Muscle layer of duodenum (tissue), 2 donors: ENCODE results near the gene CYTH4.

Experiments used
- H3K27ac ChIP-seq: one replicate; pipeline ENCODE4 v1.7.0; 2013; ENCODE audit warnings: mild to moderate bottlenecking, low read length
- H3K27me3 ChIP-seq: one replicate; pipeline ENCODE4 v1.7.0; 2013; ENCODE audit warnings: low read depth, mild to moderate bottlenecking, control low read depth, low read length
- H3K36me3 ChIP-seq, 2 donors: one replicate each; pipeline ENCODE4 v1.7.0; 2013; ENCODE audit warnings: low read length in 2 of 2, control low read depth in 1 of 2, mild to moderate bottlenecking in 1 of 2; ENCODE audit not compliant: insufficient read depth in 2 of 2, control insufficient read depth in 1 of 2
- H3K4me1 ChIP-seq, 2 donors: one replicate each; pipeline ENCODE4 v1.7.0; 2013; ENCODE audit warnings: low read length in 2 of 2, mild to moderate bottlenecking in 2 of 2, control low read depth in 1 of 2, moderate library complexity in 1 of 2; ENCODE audit not compliant: insufficient read depth in 2 of 2, control insufficient read depth in 1 of 2
- H3K4me3 ChIP-seq, 2 donors: one replicate each; pipeline ENCODE4 v1.7.0; 2013; ENCODE audit warnings: low read length in 2 of 2, low read depth in 1 of 2, mild to moderate bottlenecking in 1 of 2
- H3K9me3 ChIP-seq, 2 donors: one replicate each; pipeline ENCODE4 v1.7.0; 2013; ENCODE audit warnings: low read length in 2 of 2, control low read depth in 1 of 2, mild to moderate bottlenecking in 1 of 2; ENCODE audit not compliant: control insufficient read depth in 1 of 2
- donor health status: healthy.

The CYTH4 gene

DNA sequence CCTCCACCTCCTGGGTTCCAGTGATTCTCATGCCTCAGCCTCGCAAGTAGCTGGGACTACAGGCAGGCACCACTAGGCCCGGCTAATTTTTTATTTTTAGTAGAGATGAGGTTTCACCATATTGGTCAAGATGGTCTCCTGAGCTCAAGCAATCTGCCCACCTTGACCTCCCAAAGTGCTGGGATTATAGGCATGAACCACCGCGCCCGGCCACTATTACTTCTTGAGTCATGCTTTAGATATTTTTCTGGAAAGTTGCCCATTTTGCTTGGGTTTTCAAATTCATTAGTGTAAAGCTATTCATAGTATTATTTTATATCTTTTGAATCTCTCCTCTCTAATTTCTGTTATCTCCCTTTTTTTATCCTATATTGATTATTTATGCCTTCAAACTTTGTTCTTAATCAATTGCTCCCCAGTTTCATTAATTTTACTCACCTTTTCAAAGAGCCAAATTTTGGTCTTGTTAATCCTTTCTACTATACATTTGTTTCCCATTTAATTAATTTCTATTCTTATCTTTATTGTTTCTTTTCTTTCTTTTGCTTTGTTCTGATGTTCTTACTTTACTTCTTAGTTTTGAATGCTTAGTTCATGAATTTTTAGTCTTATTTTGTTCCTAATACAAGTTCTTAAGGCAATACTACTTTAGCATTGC lies 28.0 kb upstream of the CYTH4 start:
- H3K4me1 ChIP-seq: no peaks in the 10 kb centered on the region
- H3K27ac ChIP-seq: no peak overlapping the region
- peaks cover under 1% of the 10 kb centered on the region for H3K27me3 ChIP-seq
- H3K36me3 ChIP-seq: no peaks in the 10 kb centered on the region
- no peaks in the 10 kb centered on the region for H3K9me3 ChIP-seq
- no peak overlapping the region for H3K4me3 ChIP-seq

DNA sequence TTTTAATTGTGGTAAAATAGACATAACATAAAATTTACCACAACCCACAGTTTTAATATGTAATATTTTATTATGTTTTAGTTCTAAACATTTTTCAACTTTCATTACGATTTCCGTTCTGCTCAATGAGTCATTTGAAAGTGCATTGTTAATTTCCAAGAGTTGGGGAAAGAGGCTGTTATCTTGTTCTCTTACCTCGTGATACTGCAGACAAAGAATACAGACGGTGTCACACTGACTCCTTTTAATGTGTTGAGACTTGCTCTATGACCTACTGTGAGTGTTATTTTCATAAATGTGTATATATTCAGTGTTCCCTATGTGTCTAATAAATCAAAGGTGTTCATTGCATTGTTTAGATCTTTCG lies 27.5 kb upstream of the CYTH4 start:
- Histone ChIP-seq H3K9me3 (no peaks in the 10 kb centered on the region), H3K4me1 (no peaks in the 10 kb centered on the region), H3K36me3 (no peaks in the 10 kb centered on the region), H3K27me3 (peaks cover 6% of the 10 kb centered on the region), H3K4me3 (no peak overlapping the region), H3K27ac (no peak overlapping the region)

DNA sequence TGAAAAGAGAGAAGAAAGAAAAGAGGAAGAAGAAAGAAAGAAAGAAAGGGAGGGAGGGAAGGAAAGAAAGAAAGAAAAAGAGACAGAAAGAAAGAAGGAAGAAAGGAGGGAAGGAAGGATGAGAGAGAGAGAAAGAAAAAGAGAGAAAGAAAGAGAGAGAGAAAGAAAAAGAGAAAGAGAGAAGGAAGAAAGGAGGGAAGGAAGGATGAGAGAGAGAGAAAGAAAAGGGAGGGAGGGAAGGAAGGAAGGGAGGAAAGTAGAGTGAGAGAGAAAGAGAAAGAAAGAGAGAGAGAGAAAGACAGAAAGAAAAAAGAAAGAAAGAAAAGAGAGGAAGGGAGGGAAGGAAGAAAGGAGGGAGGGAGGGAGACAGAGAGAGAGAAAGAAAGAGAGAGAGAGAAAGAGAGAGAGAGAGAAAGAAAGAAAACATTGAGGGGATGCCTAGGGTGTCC lies 26.7 kb upstream of the CYTH4 start:
- Histone ChIP-seq H3K27me3 (peaks cover 10% of the 10 kb centered on the region), H3K27ac (no peak overlapping the region), H3K9me3 (no peaks in the 10 kb centered on the region), H3K4me3 (no peak overlapping the region), H3K4me1 (no peaks in the 10 kb centered on the region), H3K36me3 (no peaks in the 10 kb centered on the region)

DNA sequence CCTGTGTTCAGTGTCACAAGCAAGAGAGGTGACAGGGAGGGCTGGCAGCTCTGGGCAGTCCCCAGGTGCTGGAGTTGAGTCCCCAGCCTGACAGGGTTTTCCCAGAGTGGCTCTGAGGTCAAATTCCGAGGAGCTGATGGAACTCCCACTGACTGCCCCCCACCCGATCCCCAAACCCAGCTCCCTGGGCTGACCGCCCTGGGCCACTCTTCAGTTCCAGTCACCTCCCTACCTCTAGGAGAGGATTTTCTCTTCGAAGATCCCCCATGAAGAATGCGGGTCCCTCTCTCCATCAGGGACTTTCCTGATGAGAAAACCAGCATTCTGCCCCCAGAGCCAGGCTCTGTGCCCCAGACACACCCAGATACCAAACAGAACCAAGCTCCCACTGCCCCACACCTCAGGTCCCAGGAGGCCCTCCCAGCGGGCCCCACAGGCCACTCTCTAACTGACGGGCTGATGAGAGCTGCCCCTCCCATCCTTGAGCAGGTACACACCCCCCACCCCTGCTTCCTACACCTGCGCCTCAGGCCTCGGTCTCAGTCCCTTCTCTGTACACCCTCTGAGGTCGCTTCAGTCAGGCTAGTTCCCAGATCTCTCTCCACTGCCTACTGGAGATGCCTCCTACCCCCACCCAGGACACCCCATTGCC lies 26.1 kb upstream of the CYTH4 start:
- Histone ChIP-seq H3K4me3 (no peak overlapping the region), H3K27ac (no peak overlapping the region), H3K4me1 (peaks cover 0 to 4% of the 10 kb centered on the region in 2 donors), H3K27me3 (peaks cover 14% of the 10 kb centered on the region), H3K36me3 (no peaks in the 10 kb centered on the region), H3K9me3 (no peaks in the 10 kb centered on the region)

DNA sequence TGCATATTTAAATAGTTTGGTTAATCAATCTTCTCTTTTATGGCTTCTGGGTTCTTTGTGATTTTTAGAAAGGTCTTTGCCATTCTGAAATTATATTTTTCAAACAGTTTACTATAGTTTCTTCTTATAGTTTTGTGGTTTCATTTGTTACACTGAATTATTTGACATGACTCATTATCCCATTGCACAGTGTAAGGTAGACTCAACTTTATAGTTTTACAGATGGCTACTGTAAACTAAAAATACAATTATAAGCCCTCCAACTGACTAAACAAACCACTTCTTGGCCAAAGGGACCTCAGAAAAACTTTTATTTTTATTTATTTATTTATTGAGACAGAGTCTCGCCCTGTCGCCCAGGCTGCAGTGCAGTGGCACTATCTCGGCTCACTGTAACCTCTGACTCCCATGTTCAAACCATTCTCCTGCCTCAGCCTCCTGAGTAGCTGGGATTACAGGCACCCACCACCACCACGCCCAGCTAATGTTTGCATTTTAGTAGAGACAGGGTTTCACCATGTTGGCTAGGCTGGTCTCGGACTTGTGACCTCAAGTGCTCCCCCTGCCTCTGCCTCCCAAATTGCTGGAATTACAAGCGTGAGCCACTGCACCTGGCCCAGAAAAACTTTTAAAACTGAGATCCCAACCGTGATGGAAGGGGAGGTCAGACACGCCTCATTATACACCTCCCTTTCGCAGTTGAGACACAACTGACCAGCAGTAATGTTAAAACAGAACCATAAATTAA lies 24.1 kb upstream of the CYTH4 start:
- H3K36me3 ChIP-seq: no peaks in the 10 kb centered on the region
- H3K27me3 ChIP-seq: peaks cover 20% of the 10 kb centered on the region
- H3K9me3 ChIP-seq: no peaks in the 10 kb centered on the region
- H3K4me3 ChIP-seq: no peak overlapping the region
- no peak overlapping the region for H3K27ac ChIP-seq
- H3K4me1 ChIP-seq: peaks cover 0 to 4% of the 10 kb centered on the region in 2 donors

DNA sequence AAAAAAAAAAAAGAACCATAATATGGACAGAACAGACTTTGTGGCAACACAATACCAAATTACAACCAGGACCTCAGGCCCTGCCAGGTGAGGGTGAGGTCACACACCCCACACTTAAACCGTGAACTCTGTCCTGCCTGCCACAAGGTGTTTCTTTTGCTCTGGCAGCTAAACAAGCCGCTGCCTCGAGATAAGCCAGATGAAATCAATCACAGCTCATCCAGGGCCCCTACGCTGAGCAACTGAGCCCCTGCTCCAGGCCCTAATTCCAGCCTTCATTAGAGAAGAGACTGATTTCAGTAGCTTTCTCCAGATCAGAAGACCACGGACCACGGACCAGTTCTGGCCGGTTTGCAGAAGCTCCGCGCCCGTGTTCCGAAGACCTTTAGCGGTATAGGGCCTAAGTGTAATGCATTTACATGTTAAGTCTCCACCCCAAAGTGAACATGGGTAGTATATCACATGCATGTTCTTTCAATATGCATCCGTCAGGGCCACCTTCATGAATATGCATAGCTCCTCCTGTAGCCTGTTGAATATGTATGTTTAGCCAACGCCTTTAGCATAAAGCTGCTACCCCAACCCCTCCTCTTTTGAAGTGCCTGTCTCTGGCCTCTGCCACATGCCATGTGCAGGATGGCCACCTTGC lies 23.4 kb upstream of the CYTH4 start:
- H3K4me3 ChIP-seq: no peak overlapping the region
- H3K27me3 ChIP-seq: peaks cover 20% of the 10 kb centered on the region
- H3K4me1 ChIP-seq: peaks cover 0 to 4% of the 10 kb centered on the region in 2 donors
- no peaks in the 10 kb centered on the region for H3K36me3 ChIP-seq
- H3K27ac ChIP-seq: no peak overlapping the region
- H3K9me3 ChIP-seq: peaks cover 0 to 5% of the 10 kb centered on the region in 2 donors

DNA sequence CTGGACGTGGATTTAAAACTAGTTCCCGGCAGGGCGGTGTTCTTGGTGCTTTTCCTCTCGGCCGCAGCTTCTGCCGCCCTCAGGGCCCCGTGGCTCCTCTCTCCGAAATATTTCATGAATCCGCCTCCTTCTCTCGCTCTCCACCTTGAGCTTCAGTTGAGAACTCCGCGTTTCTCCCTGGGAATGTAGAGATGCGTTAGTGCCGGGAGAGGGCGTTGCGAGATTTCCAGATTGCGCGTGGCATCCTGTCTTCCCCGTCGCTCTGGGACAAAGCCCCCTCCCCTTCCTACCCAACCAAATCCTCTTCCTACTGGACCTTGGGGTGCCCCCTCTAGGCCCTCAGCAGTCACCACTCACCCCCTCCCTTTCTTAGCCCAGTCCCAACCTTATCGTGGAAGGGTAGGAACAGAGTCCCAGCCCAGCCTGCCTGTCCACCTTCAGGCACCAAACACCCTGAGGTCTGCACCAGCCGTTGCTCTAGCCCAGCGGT lies 22.7 kb upstream of the CYTH4 start:
- peaks cover 20% of the 10 kb centered on the region for H3K27me3 ChIP-seq
- H3K4me1 ChIP-seq: peaks cover 0 to 4% of the 10 kb centered on the region in 2 donors
- H3K9me3 ChIP-seq: peaks cover 0 to 12% of the 10 kb centered on the region in 2 donors
- H3K36me3 ChIP-seq: no peaks in the 10 kb centered on the region
- H3K4me3 ChIP-seq: no peak overlapping the region
- H3K27ac ChIP-seq: no peak overlapping the region

DNA sequence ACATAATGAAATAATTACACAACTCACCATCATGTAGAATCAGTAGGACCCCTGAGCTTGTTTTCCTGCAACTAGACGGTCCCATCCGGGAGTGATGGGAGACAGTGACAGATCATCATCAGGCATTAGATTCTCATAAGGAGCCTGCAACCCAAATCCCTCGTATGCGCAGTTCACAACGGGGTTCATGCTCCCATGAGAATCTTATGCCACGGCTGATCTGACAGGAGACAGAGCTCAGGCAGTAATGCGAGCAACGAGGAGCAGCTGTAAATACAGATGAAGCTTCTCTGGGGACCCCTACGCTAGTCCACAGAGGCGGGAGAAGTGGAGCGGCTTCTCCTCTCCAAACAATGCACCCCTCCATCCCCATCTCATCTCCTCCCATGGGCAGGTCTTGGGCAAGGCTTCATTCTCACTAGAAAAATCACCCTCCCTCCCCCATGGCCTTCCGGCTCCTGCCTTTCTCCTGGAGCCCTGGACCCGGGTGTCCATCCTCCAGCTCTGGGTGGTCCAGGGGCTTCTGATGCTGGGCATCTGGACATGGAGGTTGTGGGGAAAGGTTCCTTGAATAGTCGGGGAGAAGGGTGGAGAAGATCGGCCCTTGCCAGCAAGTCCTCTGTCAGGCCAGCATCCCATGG lies 22.0 kb upstream of the CYTH4 start:
- peaks cover 0 to 4% of the 10 kb centered on the region in 2 donors for H3K4me1 ChIP-seq
- peaks cover 20% of the 10 kb centered on the region for H3K27me3 ChIP-seq
- no peaks in the 10 kb centered on the region for H3K36me3 ChIP-seq
- peaks cover 0 to 15% of the 10 kb centered on the region in 2 donors for H3K9me3 ChIP-seq
- H3K27ac ChIP-seq: no peak overlapping the region
- no peak overlapping the region for H3K4me3 ChIP-seq

DNA sequence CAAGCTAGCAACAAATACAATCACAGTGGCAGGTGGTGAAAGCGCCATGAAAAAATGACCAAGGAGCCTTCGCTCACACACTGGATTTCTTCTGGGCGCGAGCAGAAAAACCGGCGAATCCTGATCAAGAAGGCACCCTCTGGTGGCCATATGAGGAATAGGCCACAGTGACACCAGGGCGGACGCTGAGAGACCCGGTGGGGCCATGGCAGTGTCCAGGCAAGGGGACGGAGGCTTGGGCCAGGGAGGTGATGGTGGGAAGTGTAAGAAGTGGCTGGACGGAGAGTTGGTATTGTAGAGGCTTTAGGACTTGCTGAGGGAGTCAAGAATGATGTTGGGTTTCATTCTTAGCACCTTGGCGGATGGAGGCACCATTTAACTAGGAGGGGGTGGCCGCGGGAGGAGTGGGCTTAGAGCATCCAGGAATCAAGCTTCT lies 21.4 kb upstream of the CYTH4 start:
- Histone ChIP-seq H3K4me3 (no peak overlapping the region), H3K27me3 (peaks cover 20% of the 10 kb centered on the region), H3K9me3 (peaks cover 0 to 15% of the 10 kb centered on the region in 2 donors), H3K27ac (no peak overlapping the region), H3K36me3 (no peaks in the 10 kb centered on the region), H3K4me1 (peaks cover 0 to 4% of the 10 kb centered on the region in 2 donors)

DNA sequence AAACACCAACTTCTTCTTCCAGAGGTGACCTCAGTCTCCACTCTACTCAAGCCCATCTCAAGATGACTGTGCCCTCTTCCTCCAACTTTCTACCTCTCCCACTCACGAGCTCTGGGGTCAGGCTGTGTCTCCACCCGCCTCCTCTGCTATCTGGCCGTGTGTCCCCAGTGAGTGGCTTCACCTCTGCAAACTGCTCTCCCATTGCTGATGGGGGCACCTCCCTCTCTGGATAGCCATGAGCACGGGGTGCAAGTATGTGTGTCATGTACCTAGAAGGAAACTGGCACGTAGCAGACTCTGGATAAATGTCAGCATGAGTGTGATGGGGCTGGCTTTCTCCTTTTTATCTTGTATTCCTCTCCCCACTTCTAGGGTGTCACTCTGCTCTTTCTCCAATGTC lies 20.0 kb upstream of the CYTH4 start:
- Histone ChIP-seq H3K27me3 (peaks cover 20% of the 10 kb centered on the region), H3K9me3 (peaks cover 0 to 15% of the 10 kb centered on the region in 2 donors), H3K4me1 (peaks cover 0 to 7% of the 10 kb centered on the region in 2 donors), H3K36me3 (no peaks in the 10 kb centered on the region), H3K4me3 (no peak overlapping the region), H3K27ac (no peak overlapping the region)
